BJ (cell line): Measurements from ENCODE around the gene GET3. TPM values are rescaled to one million over a fixed set of nuclear protein-coding genes. Genes with fewer than 3 reads are reported as not detected.
"Not testable (repeated sequence)": the region's sequence is repeated elsewhere in the genome, so short reads cannot be mapped to it uniquely, and the experiment has no call there.

Experiments used
- CTCF ChIA-PET: fragments of 350-600 bp; formaldehyde crosslinking; extraction: SDS; loops from one replicate; lab custom pipeline; 2021; ENCODE audit warnings: antibody characterized with exemption, inconsistent platforms; lab: Yijun Ruan, JAX
- POLR2A ChIA-PET: fragments of 300-600 bp; sonication (Branson Sonifier 250); formaldehyde crosslinking; extraction: SDS; loops from one replicate; lab custom pipeline; 2021; ENCODE audit warnings: antibody characterized with exemption; lab: Charles Lee
- DNase-seq: peaks from one replicate; pipeline ENCODE4 v3.0.0-alpha.2; 2011; ENCODE audit warnings: low read depth
- H3K27me3 ChIP-seq: 2 replicates; pipeline ENCODE4 v1.6.0; 2011; ENCODE audit warnings: low read length; ENCODE audit not compliant: control insufficient read depth, insufficient read depth
- H3K36me3 ChIP-seq: 2 replicates; pipeline ENCODE4 v1.5.1; 2011; ENCODE audit warnings: low read length; ENCODE audit not compliant: control insufficient read depth, insufficient read depth
- H3K4me3 ChIP-seq: 2 replicates; pipeline ENCODE4 v1.5.1; 2011; ENCODE audit warnings: low read depth, mild to moderate bottlenecking, control low read depth, low read length
- CTCF ChIP-seq: IDR thresholded peaks from 2 replicates; pipeline ENCODE4 v1.5.1; 2011; ENCODE audit warnings: low read depth, mild to moderate bottlenecking, control low read depth, inconsistent platforms, low read length, moderate library complexity; ENCODE audit not compliant: insufficient read depth
- polyA plus RNA-seq: library from polyadenylated mRNA; depleted of rRNA; stranded (reverse); fragments of >200 nt; gene quantifications from 2 replicates; pipeline ENCODE4 v1.2.3, GENCODE V29; 2011

Gene GET3
- polyA plus RNA-seq, 1 experiment: 250 TPM

- TF ChIP-seq CTCF: no peak
- H3K36me3 ChIP-seq: peaks cover 8% of the 10 kb centered on the region
- H3K4me3 ChIP-seq: peak overlapping the region; percentile 67
- DNase-seq: peak; percentile 81
- CTCF ChIA-PET: interaction anchor here (0.6 to 4.8 kb wide), 9 partner anchors 10 to 125 kb away, joined by 3 to 21 read pairs (median 5); partner anchors contain the start of gene TRIR
- no peaks in the 10 kb centered on the region for H3K27me3 ChIP-seq
- POLR2A ChIA-PET: interaction anchor here (0.7 kb wide), 1 partner anchor 11 kb away, joined by 3 read pairs; no protein-coding TSS in a partner anchor
These were observed 14.5 kb upstream of the GET3 start for GRCh38 chr19:12722566-12723380.

- TF ChIP-seq CTCF: no peak
- no peak for DNase-seq
- ChIA-PET POLR2A (no interaction called here), CTCF (interaction anchor here (0.6 to 4.8 kb wide), 9 partner anchors 10 to 124 kb away, joined by 3 to 21 read pairs (median 4); partner anchors contain the start of gene TRIR)
- Histone ChIP-seq H3K27me3 (no peaks in the 10 kb centered on the region), H3K36me3 (peaks cover 6% of the 10 kb centered on the region), H3K4me3 (peak overlapping the region; percentile 67)
These were observed 14.0 kb upstream of the GET3 start for GRCh38 chr19:12723381-12723640.

- TF ChIP-seq CTCF: no peak
- Histone ChIP-seq H3K27me3 (no peaks in the 10 kb centered on the region), H3K36me3 (peaks cover 3% of the 10 kb centered on the region), H3K4me3 (peak within 1 kb of the TSS; percentile 67)
- CTCF ChIA-PET: interaction anchor here (0.6 to 4.8 kb wide), 7 partner anchors 10 to 124 kb away, joined by 3 to 21 read pairs (median 4); partner anchors contain the start of gene TRIR
- DNase-seq: no peak
- POLR2A ChIA-PET: no interaction called here
These were observed 13.5 kb upstream of the GET3 start, which contains the start of gene TNPO2 for GRCh38 chr19:12723641-12724426. Gene TNPO2, minus strand, starts transcription at chr19:12723932. Its CDS starts 2,955 bp downstream, at chr19:12720977.

DNA sequence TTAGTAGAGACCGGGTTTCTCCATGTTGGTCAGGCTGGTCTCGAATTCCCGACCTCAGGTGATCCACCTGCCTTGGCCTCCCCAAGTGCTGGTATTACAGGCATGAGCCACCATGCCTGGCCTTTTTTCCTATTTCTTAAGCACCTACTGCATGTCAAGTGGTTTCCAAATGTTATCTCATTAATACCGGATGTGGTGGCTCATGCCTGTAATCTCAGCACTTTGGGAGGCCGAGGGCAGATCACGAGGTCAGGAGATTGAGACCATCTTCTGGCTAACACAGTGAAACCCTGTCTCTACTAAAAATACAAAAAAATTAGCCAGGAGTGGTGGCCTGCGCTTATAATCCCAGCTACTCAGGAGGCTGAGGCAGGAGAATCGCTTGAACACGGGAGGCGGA is 11.7 kb upstream of the GET3 start:
- DNase-seq, H3K4me3 ChIP-seq, POLR2A ChIA-PET, H3K27me3 ChIP-seq: not testable (repeated sequence)
- CTCF ChIA-PET: interaction anchor here (2.5 kb wide), 1 partner anchor 122 kb away, joined by 6 read pairs; no protein-coding TSS in a partner anchor
- peaks cover 14% of the 10 kb centered on the region for H3K36me3 ChIP-seq

- no peak overlapping the region for H3K4me3 ChIP-seq
- no peaks in the 10 kb centered on the region for H3K27me3 ChIP-seq
- no peak for DNase-seq
- TF ChIP-seq CTCF: no peak
- peaks cover 23% of the 10 kb centered on the region for H3K36me3 ChIP-seq
- ChIA-PET POLR2A (no interaction called here), CTCF (interaction anchor here (0.6 kb wide), 2 partner anchors 66 to 1345 kb away, joined by 3 read pairs; no protein-coding TSS in a partner anchor)
These were observed 10.3 kb upstream of the GET3 start for GRCh38 chr19:12726988-12727316.
